Ramos (cell line): ENCODE data around the gene FAM222B.

Source experiments
- in situ Hi-C: fragments of 300-500 bp; cut with MboI; formaldehyde crosslinking; loops from one replicate; pipeline ENCODE4 v1.14.3; 2022; ENCODE audit warnings: low sequenced_read_pairs; ENCODE audit not compliant: unreplicated experiment

FAM222B gene

GRCh38 chr17:28846699-28847098 lies 4.1 kb upstream of the FAM222B start:
- in situ Hi-C loops: loop anchor here (25.0 kb wide), 1 partner anchor 441 kb away; the partner anchor contains the start of gene NUFIP2

DNA sequence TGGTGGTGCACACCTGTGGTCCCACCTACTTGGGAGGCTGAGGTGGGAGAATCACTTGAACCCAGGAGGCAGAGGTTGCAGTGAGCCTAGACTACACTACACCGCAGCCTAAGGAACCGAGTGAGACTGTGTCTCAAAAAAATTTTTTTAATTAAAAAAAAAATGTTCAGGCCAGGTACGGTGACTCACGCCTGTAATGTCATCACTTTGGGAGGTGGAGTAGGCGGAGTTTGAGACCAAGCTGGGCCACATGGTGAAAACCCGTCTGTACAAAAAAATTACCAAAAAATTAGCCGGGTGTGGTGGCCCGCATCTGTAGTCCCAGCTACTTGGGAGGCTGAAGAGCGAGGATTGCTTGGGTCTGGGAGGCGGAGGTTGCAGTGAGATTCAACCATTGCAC lies 3.6 kb upstream of the FAM222B start:
- in situ Hi-C loops: loop anchor here (25.0 kb wide), 1 partner anchor 441 kb away; the partner anchor contains the start of gene NUFIP2

GRCh38 chr17:28843816-28844148 lies 1.2 kb upstream of the FAM222B start:
- in situ Hi-C loops: loop anchor here (25.0 kb wide), 1 partner anchor 444 kb away; the partner anchor contains the start of gene NUFIP2

- in situ Hi-C loops: loop anchor here (25.0 kb wide), 1 partner anchor 445 kb away; the partner anchor contains the start of gene NUFIP2
Measured at GRCh38 chr17:28841901-28842281, 699 bp downstream of the FAM222B start.

DNA sequence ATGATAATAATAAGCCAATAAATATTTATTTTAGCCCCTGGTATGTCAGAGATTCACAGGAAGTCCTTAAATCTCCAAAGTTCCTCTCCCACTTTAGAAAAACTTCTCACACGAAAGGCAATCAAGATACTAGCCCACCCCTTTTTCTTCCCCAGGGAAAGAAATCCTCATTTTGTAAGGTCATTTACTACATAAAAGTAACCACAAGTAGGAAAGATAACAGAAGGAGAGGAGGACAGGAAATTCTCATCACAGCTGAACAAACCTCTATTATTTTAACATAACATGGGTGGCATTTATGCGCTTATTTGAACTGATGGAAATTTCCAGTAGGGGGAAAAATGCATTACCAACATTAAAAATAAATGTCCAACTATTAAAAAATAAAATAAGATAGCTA lies 3.4 kb downstream of the FAM222B start:
- in situ Hi-C loops: loop anchor here (25.0 kb wide), 1 partner anchor 448 kb away; the partner anchor contains the start of gene NUFIP2

- in situ Hi-C loops: loop anchor here (25.0 kb wide), 1 partner anchor 451 kb away; the partner anchor contains the start of gene NUFIP2
Measured at GRCh38 chr17:28836541-28836940, 6.0 kb downstream of the FAM222B start.

- in situ Hi-C loops: loop anchor here (25.0 kb wide), 1 partner anchor 453 kb away; the partner anchor contains the start of gene NUFIP2
Measured at GRCh38 chr17:28834420-28834819, 8.2 kb downstream of the FAM222B start.

DNA sequence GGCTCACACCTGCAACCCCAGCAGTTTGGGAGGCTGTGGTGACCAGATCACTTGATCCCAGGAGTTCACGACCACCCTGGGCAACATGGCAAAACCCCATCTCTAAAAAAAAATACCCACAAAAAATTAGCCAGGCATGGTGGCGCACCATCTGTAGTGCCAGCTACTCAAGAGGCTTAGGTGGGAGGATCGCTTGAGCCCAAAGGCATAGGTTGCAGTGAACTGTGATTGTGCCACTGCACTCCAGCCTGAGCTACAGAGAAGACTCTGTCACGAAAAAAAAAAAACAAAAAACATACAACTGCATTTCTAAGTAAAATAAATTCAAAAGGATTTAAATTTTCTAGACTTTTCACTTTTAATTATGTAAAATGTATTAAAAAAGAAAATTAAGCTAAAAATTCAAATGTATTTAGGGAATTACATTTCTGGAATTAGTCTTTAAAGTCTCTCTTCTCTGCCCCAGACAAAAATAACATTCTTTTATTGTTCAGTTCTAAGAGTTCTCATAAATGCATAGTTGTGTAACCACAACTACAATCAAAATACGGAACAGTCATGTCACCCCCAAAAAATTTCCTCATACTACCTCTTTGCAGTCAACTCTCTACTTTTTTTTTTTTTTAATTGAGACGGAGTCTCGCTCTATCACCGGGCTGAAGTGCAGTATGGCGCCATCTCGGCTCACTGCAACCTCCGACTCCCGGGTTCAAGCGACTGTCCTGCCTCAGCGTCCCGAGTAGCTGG lies 14.1 kb downstream of the FAM222B start:
- in situ Hi-C loops: loop anchor here (25.0 kb wide), 1 partner anchor 459 kb away; the partner anchor contains the start of gene NUFIP2

DNA sequence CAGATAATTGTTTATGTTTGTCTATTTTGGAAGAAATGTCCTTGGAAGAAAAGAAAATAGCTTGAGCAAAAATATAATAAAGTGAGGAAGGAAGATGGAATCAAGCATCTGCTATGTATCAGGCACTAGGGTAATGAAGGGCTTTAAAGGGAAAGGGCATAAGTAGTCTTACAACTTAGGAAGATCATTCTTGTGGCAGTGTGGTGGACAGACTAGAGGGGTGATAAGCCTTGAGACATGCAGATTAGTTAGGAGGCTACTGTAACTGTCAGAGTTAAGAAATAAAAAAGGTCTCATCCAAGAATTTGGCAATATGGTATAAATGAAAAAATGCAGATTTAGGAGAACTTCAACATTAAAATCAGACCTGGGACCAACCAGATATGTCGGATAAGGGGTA lies 14.9 kb downstream of the FAM222B start:
- in situ Hi-C loops: loop anchor here (25.0 kb wide), 1 partner anchor 460 kb away; the partner anchor contains the start of gene NUFIP2

GRCh38 chr17:28819582-28819981 lies 23.0 kb downstream of the FAM222B start:
- in situ Hi-C loops: no loop called here

- in situ Hi-C loops: no loop called here
Measured at GRCh38 chr17:28818819-28819221, 23.8 kb downstream of the FAM222B start.

DNA sequence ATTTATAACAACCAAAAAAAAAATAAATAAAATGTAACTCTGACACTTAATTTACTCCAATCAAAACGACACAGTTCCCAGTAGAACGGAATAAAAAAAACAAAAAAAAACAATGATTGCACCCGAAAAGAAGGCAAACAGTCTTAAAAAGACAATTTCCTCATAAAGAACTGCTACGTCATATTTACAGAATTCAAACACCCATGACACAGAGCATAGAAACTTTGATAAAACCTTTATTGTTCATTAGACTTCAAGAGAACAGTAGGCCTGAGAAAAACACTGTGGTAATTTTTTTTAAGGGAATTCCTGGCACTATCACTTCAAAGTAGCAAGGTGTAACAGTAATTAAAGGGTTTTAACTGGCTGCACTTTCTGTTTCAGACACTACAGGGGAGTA lies 26.1 kb downstream of the FAM222B start:
- in situ Hi-C loops: no loop called here

DNA sequence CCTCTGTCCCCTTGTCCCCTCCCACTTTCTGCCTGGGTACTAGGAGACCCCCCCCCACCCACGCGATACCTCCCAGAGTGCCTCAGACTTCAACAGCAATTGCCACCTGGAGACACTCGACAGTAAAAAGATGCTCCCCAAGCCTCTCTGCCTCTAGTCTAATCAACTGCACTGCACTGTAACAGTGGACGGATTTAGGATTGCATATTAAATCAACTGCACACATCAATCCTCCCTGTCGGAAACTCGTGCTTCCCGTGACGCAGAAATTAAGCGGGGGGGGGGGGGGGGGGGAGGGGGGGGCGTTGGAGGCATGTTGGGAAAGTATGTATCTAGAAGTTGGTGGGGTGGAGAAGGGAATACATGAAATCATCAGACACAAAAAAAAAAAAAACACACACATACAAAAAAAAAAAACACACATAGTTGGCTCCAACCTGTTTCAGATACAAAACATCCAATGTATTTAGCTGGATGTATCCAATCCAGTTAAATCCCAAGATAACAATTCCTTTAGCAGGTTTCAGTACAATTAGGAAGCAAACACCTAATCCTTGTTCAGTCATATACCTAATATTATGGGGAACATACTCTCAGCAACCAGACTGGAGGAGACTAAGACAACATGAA lies 29.7 kb downstream of the FAM222B start:
- in situ Hi-C loops: no loop called here

DNA sequence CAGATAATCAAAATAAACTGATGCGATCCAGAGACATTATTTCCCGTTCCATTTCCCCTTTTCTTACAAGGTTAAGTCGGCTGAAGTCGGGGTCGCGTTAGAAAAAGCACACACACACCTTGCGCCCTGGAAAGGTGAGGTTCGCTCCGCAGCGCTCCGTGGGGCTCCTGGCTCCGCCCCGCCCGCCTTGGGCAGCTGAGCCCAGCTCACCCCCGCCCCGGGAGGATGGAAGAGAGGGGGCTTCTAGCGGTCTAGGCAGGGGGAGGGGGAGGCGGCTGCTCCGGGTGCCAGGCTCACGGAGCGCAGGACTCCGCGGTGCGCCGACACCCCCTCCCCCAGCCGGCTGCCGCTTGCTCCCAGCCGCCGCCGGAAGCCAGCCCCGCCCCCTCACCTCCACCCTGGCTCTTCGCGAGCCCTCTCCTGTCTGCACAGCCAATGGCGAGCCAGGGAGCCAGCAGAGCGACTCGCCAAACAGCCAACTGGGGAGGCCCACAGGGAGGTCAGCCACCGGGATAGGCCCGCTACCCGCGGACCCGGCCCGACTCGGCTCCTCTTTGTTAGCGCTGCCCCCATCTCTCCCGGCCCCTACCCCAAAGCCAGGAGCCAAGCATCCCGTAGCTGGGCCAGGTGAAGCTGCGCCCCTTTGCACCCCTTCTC lies 30.4 kb downstream of the FAM222B start:
- in situ Hi-C loops: no loop called here

GRCh38 chr17:28811651-28812090 lies 30.9 kb downstream of the FAM222B start:
- in situ Hi-C loops: no loop called here

- in situ Hi-C loops: no loop called here
Measured at GRCh38 chr17:28810437-28810836, 32.2 kb downstream of the FAM222B start.

- in situ Hi-C loops: no loop called here
Measured at GRCh38 chr17:28807925-28808634, 34.5 kb downstream of the FAM222B start.

GRCh38 chr17:28796062-28796461 lies 46.5 kb downstream of the FAM222B start:
- in situ Hi-C loops: loop anchor here (10.0 kb wide), 1 partner anchor 59 kb away; the partner anchor contains the start of gene ERAL1

DNA sequence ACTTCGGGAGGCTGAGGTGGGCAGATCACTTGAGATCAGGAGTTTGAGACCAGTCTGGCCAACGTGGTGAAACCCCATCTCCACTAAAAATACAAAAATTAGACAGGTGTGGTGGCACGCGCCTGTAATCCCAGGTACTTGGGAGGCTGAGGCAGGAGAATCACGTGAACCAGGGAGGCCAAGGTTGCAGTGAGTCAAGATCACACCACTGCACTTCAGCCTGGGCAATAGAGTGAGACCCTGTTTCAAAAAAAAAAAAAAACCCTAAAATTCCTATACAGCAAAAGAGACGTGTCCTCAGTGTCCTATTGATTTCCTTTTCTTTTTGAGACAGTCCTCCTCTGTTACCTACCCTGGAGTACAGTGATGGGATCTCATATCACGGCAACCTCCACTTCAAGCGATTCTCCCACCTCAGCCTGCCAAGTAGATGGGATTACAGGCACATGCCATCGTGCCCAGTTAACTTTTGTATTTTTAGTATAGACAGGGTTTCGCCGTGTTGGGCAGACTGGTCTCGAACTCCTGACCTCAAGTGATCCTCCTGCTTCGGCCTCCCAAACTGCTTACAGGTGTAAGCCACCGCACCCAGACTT lies 47.6 kb downstream of the FAM222B start:
- in situ Hi-C loops: loop anchor here (10.0 kb wide), 1 partner anchor 60 kb away; the partner anchor contains the start of gene ERAL1
